K562 (cell line): ENCODE measurements around the gene MDH1B. TPM values are rescaled to one million over a fixed set of nuclear protein-coding genes. Genes with fewer than 3 reads are reported as not detected.

Source experiments
- ARNT ChIP-seq, 2 experiments: fragments of 450-650 bp; IDR thresholded peaks; 2 replicates each; pipeline ENCODE4 v1.6.1; 2016; ENCODE audit warnings: mild to moderate bottlenecking in 1 of 2
- BHLHE40 ChIP-seq: IDR thresholded peaks from 2 replicates; pipeline ENCODE4 v1.6.1; 2011; ENCODE audit warnings: low read length, improper control_type of control experiment
- C11orf30 ChIP-seq: fragments of 450-650 bp; IDR thresholded peaks from 2 replicates; pipeline ENCODE4 v1.6.1; 2016; ENCODE audit warnings: low read depth, mild to moderate bottlenecking
- CHD2 ChIP-seq: IDR thresholded peaks from 2 replicates; pipeline ENCODE4 v1.6.1; 2011; ENCODE audit warnings: low read depth, low read length
- ETS1 ChIP-seq: conservative IDR thresholded peaks from 2 replicates; pipeline ENCODE4 v1.6.1; 2011; ENCODE audit warnings: low read depth, mild to moderate bottlenecking, low read length; ENCODE audit not compliant: control insufficient read depth
- HDAC1 ChIP-seq, 2 experiments: fragments of 450-650 bp; IDR thresholded peaks; 2 replicates each; pipeline ENCODE4 v1.6.1; 2016 to 2017; ENCODE audit warnings: inconsistent platforms in 1 of 2, mild to moderate bottlenecking in 1 of 2, moderate library complexity in 1 of 2
- ID3 ChIP-seq, 2 experiments: fragments of 250-450 bp in 1 of 2; fragments of 450-650 bp in 1 of 2; sonication (Bioruptor Pico) in 1 of 2; IDR thresholded peaks; 2 replicates each; pipeline versions ENCODE4 v1.6.1 to v1.8.0; 2016 to 2021; ENCODE audit warnings: mild to moderate bottlenecking in 2 of 2, moderate library complexity in 2 of 2, missing compliant biosample characterization in 1 of 2, missing genetic modification characterization in 1 of 2
- JUND ChIP-seq, 2 experiments: IDR thresholded peaks; 2 replicates in 1 of 2; 3 replicates in 1 of 2; pipeline ENCODE4 v1.6.1; 2011; ENCODE audit warnings: borderline replicate concordance in 2 of 2, low read depth in 2 of 2, low read length in 2 of 2, improper control_type of control experiment in 1 of 2, missing biosample characterization in 1 of 2, missing genetic modification characterization in 1 of 2, missing genetic modification reagents in 1 of 2
- L3MBTL2 ChIP-seq: fragments of 450-650 bp; IDR thresholded peaks from 2 replicates; pipeline ENCODE4 v1.6.1; 2016; ENCODE audit warnings: mild to moderate bottlenecking, moderate library complexity
- NEUROD1 ChIP-seq: fragments of 150-350 bp; IDR thresholded peaks from 2 replicates; pipeline ENCODE4 v1.6.1; 2014; ENCODE audit warnings: borderline replicate concordance, low read length, low read depth; ENCODE audit not compliant: partially characterized antibody
- NR2C1 ChIP-seq, 2 experiments: fragments of 450-650 bp; IDR thresholded peaks; 2 replicates each; pipeline ENCODE4 v1.6.1; 2017; ENCODE audit warnings: mild to moderate bottlenecking in 2 of 2, antibody characterized with exemption in 1 of 2, inconsistent platforms in 1 of 2, missing compliant biosample characterization in 1 of 2, missing genetic modification characterization in 1 of 2
- NR2C2 ChIP-seq, 2 experiments: fragments of 200-800 bp in 1 of 2; sonication (Bioruptor generic) in 1 of 2; sonication (generic) in 1 of 2; formaldehyde crosslinking in 1 of 2; IDR thresholded peaks; 2 replicates each; pipeline versions ENCODE4 v1.6.1 to v1.8.0; 2016 to 2022; ENCODE audit warnings: mild to moderate bottlenecking in 1 of 2, missing compliant biosample characterization in 1 of 2, missing genetic modification characterization in 1 of 2, missing genetic modification reagents in 1 of 2
- POLR2H ChIP-seq: IDR thresholded peaks from 2 replicates; pipeline ENCODE4 v1.6.1; 2016; ENCODE audit warnings: missing genetic modification characterization, low read depth, mild to moderate bottlenecking, control low read depth, missing compliant biosample characterization, moderate library complexity
- POU5F1 ChIP-seq: fragments of 150-350 bp; IDR thresholded peaks from 2 replicates; pipeline ENCODE4 v1.6.1; 2014; ENCODE audit warnings: borderline replicate concordance, low read length, low read depth, mild to moderate bottlenecking; ENCODE audit not compliant: partially characterized antibody
- RFX1 ChIP-seq: fragments of 450-650 bp; IDR thresholded peaks from 2 replicates; pipeline ENCODE4 v1.6.1; 2016; ENCODE audit warnings: mild to moderate bottlenecking, moderate library complexity
- SAP30 ChIP-seq: fragments of 200-600 bp; sonication (generic); IDR thresholded peaks from 2 replicates; pipeline ENCODE4 v1.6.1; 2012; ENCODE audit warnings: borderline replicate concordance, low read depth, mild to moderate bottlenecking, moderate library complexity, low read length, control low read depth, inconsistent platforms; ENCODE audit not compliant: insufficient read depth, poor library complexity, severe bottlenecking
- SMC3 ChIP-seq: conservative IDR thresholded peaks from 2 replicates; pipeline ENCODE4 v1.6.1; 2011; ENCODE audit warnings: low read depth, low read length, improper control_type of control experiment; ENCODE audit not compliant: insufficient read depth
- TAF7 ChIP-seq: fragments of 450-650 bp; IDR thresholded peaks from 2 replicates; pipeline ENCODE4 v1.6.1; 2016; ENCODE audit warnings: missing genetic modification characterization, missing compliant biosample characterization
- YY1 ChIP-seq, 3 experiments: IDR thresholded peaks; 2 replicates each; pipeline ENCODE4 v1.6.1; 2011; ENCODE audit warnings: low read length in 2 of 3, mild to moderate bottlenecking in 2 of 3, moderate library complexity in 2 of 3, borderline replicate concordance in 1 of 3, control low read depth in 1 of 3, low read depth in 1 of 3; ENCODE audit not compliant: insufficient read depth in 3 of 3, insufficient replicate concordance in 2 of 3, control insufficient read depth in 1 of 3, insufficient read length in 1 of 3; ENCODE audit errors: extremely low read depth in 1 of 3
- ZNF395 ChIP-seq: fragments of 200-800 bp; sonication (Bioruptor generic); IDR thresholded peaks from 2 replicates; pipeline ENCODE4 v1.6.1; 2017; ENCODE audit warnings: missing genetic modification characterization, missing compliant biosample characterization
- ZNF696 ChIP-seq: fragments of 250-450 bp; sonication (Bioruptor Pico); conservative IDR thresholded peaks from 2 replicates; pipeline ENCODE4 v1.4.0; 2020; ENCODE audit warnings: mild to moderate bottlenecking, moderate library complexity
- polyA plus RNA-seq, 8 experiments: library from polyadenylated mRNA; depleted of rRNA in 4 of 8; stranded (reverse) in 5 of 8; unstranded in 3 of 8; fragments of >200 nt; fragmentation: Nextera tagmentation in 2 of 8; fragmentation: Illumina TruSeq in 1 of 8; extraction: Ambion mirVana in 2 of 8; extraction: Trizol in 1 of 8; gene quantifications; 2 replicates each; pipeline versions ENCODE4 v1.2.1 to v1.2.3, GENCODE V29; 2011 to 2014; ENCODE audit warnings: inconsistent platforms in 1 of 8, missing spikeins in 1 of 8
- total RNA-seq, 7 experiments: library from RNA; depleted of rRNA in 6 of 7; stranded (reverse); fragments of >200 nt in 6 of 7; fragmentation: Illumina TruSeq in 2 of 7; extraction: Trizol in 2 of 7; gene quantifications; 2 replicates each; pipeline versions ENCODE4 v1.2.1 to v1.2.3, GENCODE V29; 2011 to 2021; ENCODE audit warnings: low replicate concordance in 1 of 7

MDH1B gene
- total and polyA plus RNA-seq, 9 of the 15 experiments (the other 6 are each of a cell fraction or from before 2014, with no cell fraction given): 0.06 to 0.16 (median 0.14) TPM; not detected in 5

GRCh38 chr2:206765242-206766056 lies at the start of gene MDH1B, which contains the start of gene FASTKD2 (continued):
- peak; percentile 96 for TF ChIP-seq C11orf30
- TF ChIP-seq POLR2H (tag): peak; percentile 69; the same call in 1 of the 2 replicates
- TF ChIP-seq SAP30: peak; percentile 41
- no peak for TF ChIP-seq ZNF696
- peak; percentile 72 for TF ChIP-seq POU5F1
- TF ChIP-seq SMC3: no peak
- peak; percentile 76 for TF ChIP-seq NR2C1 (IDR thresholded peaks at IDR 0.05)
- TF ChIP-seq NR2C1 (tag; IDR thresholded peaks at IDR 0.05): peak; percentile 64
- TF ChIP-seq ARNT (IDR thresholded peaks at IDR 0.05): 0 out of 4 replicates have a peak, but pooled peaks of 1 of the 2 experiments have one; percentile 46
- TF ChIP-seq ETS1: peak; percentile 31; the same call in 1 of the 2 replicates
- peak; percentile 91 for TF ChIP-seq RFX1
- TF ChIP-seq BHLHE40: 0 out of 2 replicates have a peak, but pooled peaks have one; percentile 20
- TF ChIP-seq JUND (IDR thresholded peaks at IDR 0.05; ENCODE audit: borderline replicate concordance, low read depth, low read length): peak; percentile 23; the same call in 1 of the 2 replicates
- no peak; the same call in 1 of the 3 replicates for TF ChIP-seq JUND (tag; IDR thresholded peaks at IDR 0.05; ENCODE audit: borderline replicate concordance, low read depth, low read length)
- TF ChIP-seq L3MBTL2: peak; percentile 74
- no peak for TF ChIP-seq ZNF395 (CRISPR knock-in tag)
- peak; percentile 97 for TF ChIP-seq CHD2
- no peak for TF ChIP-seq NR2C2 (CRISPR knock-in tag; IDR thresholded peaks at IDR 0.05)
- TF ChIP-seq NR2C2 (tag; IDR thresholded peaks at IDR 0.05): peak; percentile 92
- TF ChIP-seq TAF7 (tag): peak; percentile 71
- TF ChIP-seq NEUROD1: peak; percentile 81
- TF ChIP-seq YY1 (IDR thresholded peaks at IDR 0.05; ENCODE audit: borderline replicate concordance in 1 of 3, control insufficient read depth in 1 of 3, extremely low read depth in 1 of 3, insufficient read depth in 3 of 3, insufficient read length in 1 of 3, insufficient replicate concordance in 2 of 3, low read depth in 1 of 3, low read length in 2 of 3): peak; percentile 72 to 95 (median 89)
- no peak for TF ChIP-seq HDAC1 (IDR thresholded peaks at IDR 0.05)
- no peak for TF ChIP-seq ID3 (CRISPR knock-in tag; IDR thresholded peaks at IDR 0.05)
- TF ChIP-seq ID3 (tag; IDR thresholded peaks at IDR 0.05): peak; percentile 84
